Stomach (tissue), 4 donors: Measurements from ENCODE around the gene BECN2.

Source experiments
- CTCF ChIP-seq, 7 experiments: fragments of 450-650 bp in 4 of 7; fragments of 200-600 bp in 3 of 7; sonication (generic) in 3 of 7; IDR thresholded peaks; one replicate each; pipeline ENCODE4 v1.5.1; 2016 to 2019; ENCODE audit warnings: antibody characterized with exemption in 7 of 7, control low read depth in 2 of 7, mild to moderate bottlenecking in 1 of 7
- EP300 ChIP-seq: sonication (generic); formaldehyde crosslinking; IDR thresholded peaks from one replicate; pipeline ENCODE4 v1.6.1; 2017; ENCODE audit warnings: antibody characterized with exemption
- POLR2A ChIP-seq, 4 donors: fragments of 450-650 bp; IDR thresholded peaks; one replicate each; pipeline ENCODE4 v1.6.1; 2016; ENCODE audit warnings: antibody characterized with exemption in 4 of 4, control low read depth in 2 of 4, mild to moderate bottlenecking in 1 of 4, moderate library complexity in 1 of 4
- POLR2AphosphoS5 ChIP-seq, 3 donors: sonication (generic); formaldehyde crosslinking; IDR thresholded peaks; one replicate each; pipeline ENCODE4 v1.6.1; 2016; ENCODE audit warnings: antibody characterized with exemption in 3 of 3

DNA sequence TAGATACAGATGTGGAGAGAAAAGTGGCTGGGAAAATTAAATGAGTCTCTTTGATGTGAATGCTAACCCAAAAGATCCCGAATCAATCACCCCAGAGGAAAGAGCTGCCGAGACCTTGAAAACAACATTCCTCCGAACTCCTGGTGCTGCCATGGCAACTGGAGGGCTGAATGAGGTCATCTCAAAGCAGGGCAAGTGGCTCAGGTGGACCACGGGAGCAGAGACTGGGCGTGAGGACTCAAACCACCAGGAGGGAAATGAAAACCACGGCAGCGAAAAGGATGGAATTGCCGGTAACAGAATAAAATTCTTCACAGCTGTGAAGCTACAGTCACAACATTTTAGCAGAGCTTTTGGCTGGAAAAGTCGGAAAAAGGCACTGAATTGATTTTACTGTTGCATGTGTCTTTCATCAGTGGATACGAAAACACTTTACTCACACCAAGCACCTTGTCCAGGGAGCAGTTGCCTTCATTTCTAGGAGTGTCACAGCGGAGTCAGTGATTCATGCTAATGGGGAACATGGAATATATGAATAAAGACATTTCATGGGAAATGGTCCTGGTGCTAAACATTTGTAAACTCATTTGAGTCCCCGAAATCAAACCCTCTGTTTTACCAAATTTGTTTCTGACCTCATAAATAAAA, 23.2 kb upstream of the BECN2 start:
- TF ChIP-seq CTCF (IDR thresholded peaks at IDR 0.05): no peak
- TF ChIP-seq POLR2A (IDR thresholded peaks at IDR 0.05): no peak
- no peak for TF ChIP-seq EP300
- TF ChIP-seq POLR2AphosphoS5 (IDR thresholded peaks at IDR 0.05): no peak
